ENCODE measurements around the gene PIGC. TPM values are rescaled to one million over a fixed set of nuclear protein-coding genes. Genes with fewer than 3 reads are reported as not detected.

The PIGC gene
- total RNA-seq, 1 experiment from 2014 or later: 17.5 TPM

- H3K9ac ChIP-seq (ENCODE audit: extremely low read depth, insufficient read length, low read length): no peak overlapping the region
- H3T11ph ChIP-seq (ENCODE audit: low read length): no peak overlapping the region
- no peaks in the 10 kb centered on the region for H3K9me3 Mint-ChIP-seq
- no peaks in the 10 kb centered on the region for H3K27me3 Mint-ChIP-seq (ENCODE audit: low read depth)
- H2BK120ac ChIP-seq (ENCODE audit: low read depth, low read length, poor library complexity, severe bottlenecking): no peak overlapping the region
- no CpG with 5 or more reads among the region's 3 CpGs for WGBS (ENCODE audit: extremely low coverage, insufficient read length, low lambda C conversion rate)
- H3K23me2 ChIP-seq (ENCODE audit: insufficient read length, low read depth, low read length, poor library complexity, severe bottlenecking): no peaks in the 10 kb centered on the region
- H3K23ac ChIP-seq (ENCODE audit: insufficient read length, low read depth, low read length): no peak overlapping the region
- no peak overlapping the region for H4K91ac ChIP-seq (ENCODE audit: insufficient read length, low read depth, low read length)
- no peak overlapping the region for H3K4ac ChIP-seq (ENCODE audit: low read depth, low read length)
- H3K27me3 ChIP-seq (ENCODE audit: insufficient read depth, low read length): no peaks in the 10 kb centered on the region
- no peak overlapping the region for H3K18ac ChIP-seq (ENCODE audit: insufficient read length, low read depth, low read length)
- no peak overlapping the region for H3K27ac ChIP-seq (ENCODE audit: insufficient read length, low read depth, low read length)
- no peak overlapping the region for H2BK12ac ChIP-seq (ENCODE audit: insufficient read length, low read depth, low read length)
- peaks cover 31 to 39% of the 10 kb centered on the region in 2 experiments for H3K4me1 Mint-ChIP-seq
- H3K4me2 ChIP-seq (ENCODE audit: insufficient read depth, insufficient read length, low read length): no peak overlapping the region
- no peak overlapping the region for H3K14ac ChIP-seq (ENCODE audit: insufficient read depth, low read length)
- H3K36me3 Mint-ChIP-seq (ENCODE audit: insufficient read depth in 1 of 3, low read depth in 3 of 3): no peaks in the 10 kb centered on the region
- no peak overlapping the region for H2BK5ac ChIP-seq (ENCODE audit: insufficient read length, low read length)
- no peak overlapping the region for H4K5ac ChIP-seq (ENCODE audit: insufficient read length, low read depth, low read length)
- H4K20me1 ChIP-seq (ENCODE audit: control insufficient read depth, insufficient read depth, insufficient read length): no peaks in the 10 kb centered on the region
- no peak overlapping the region for H2AFZ ChIP-seq (ENCODE audit: low read length)
- H3K9me3 ChIP-seq (ENCODE audit: control insufficient read depth, low read depth, low read length): no peaks in the 10 kb centered on the region
- no peak overlapping the region for H2BK20ac ChIP-seq (ENCODE audit: low read depth, low read length, poor library complexity, severe bottlenecking)
- H2AK5ac ChIP-seq (ENCODE audit: insufficient read length, low read length): no peak overlapping the region
- no peak overlapping the region for H2BK15ac ChIP-seq (ENCODE audit: low read depth, low read length)
- TF ChIP-seq CTCF (conservative IDR thresholded peaks at IDR 0.05): no peak
- H3K4me3 Mint-ChIP-seq: no peak overlapping the region
- no peak overlapping the region for H4K8ac ChIP-seq (replicated peaks; ENCODE audit: insufficient read length, low read depth, low read length)
- H3K79me2 ChIP-seq (ENCODE audit: insufficient read depth, low read length): no peaks in the 10 kb centered on the region
- DNase-seq: no peak
- no peak overlapping the region for H3K27ac Mint-ChIP-seq
- H3K79me1 ChIP-seq (ENCODE audit: insufficient read depth, low read depth, low read length, poor library complexity, severe bottlenecking): no peaks in the 10 kb centered on the region
- peaks cover 4% of the 10 kb centered on the region; the same call in 1 of the 2 replicates for H3K4me1 ChIP-seq (ENCODE audit: insufficient read depth, low read length)
- H3K56ac ChIP-seq (ENCODE audit: insufficient read length, low read depth, low read length): no peak overlapping the region
Measured at GRCh38 chr1:172397221-172397620, 46.6 kb downstream of the PIGC start.

Data from H9 (cell line).